Left kidney (tissue), 1 donor: ENCODE data around the gene PEX26. TPM values are rescaled to one million over a fixed set of nuclear protein-coding genes. Genes with fewer than 3 reads are reported as not detected.

ENCODE experiments used
- polyA plus RNA-seq: library from polyadenylated mRNA; unstranded; fragments of 120-200 nt; gene quantifications from one replicate; pipeline ENCODE4 v1.2.1, GENCODE V29; 2013; ENCODE audit not compliant: insufficient read length

PEX26 gene
- polyA plus RNA-seq, 1 donor = 35.5 TPM

Other genes with a start within 250 kb of the PEX26 start
- gene MICAL3, start 53.4 kb upstream of the PEX26 start, polyA plus RNA-seq = 46.3 TPM
- gene TUBA8, start 32.8 kb downstream of the PEX26 start, polyA plus RNA-seq = 3.9 TPM
- 5.6 TPM for gene USP18, start 72.2 kb downstream of the PEX26 start, polyA plus RNA-seq